IPS-NIHi7 (cell line): ENCODE data around the gene DGKD.
"Not testable (repeated sequence)": the region's sequence is repeated elsewhere in the genome, so short reads cannot be mapped to it uniquely, and the experiment has no call there.

Experiments used
- DNase-seq: peaks from one replicate; pipeline ENCODE4 v3.0.0; 2012; ENCODE audit warnings: mixed read lengths; ENCODE audit errors: extremely low spot score

Gene DGKD

GRCh38 chr2:233353769-233354499 lies at the start of gene DGKD:
Gene DGKD, plus strand, starts transcription at chr2:233354494. Its CDS starts 25 bp downstream, at chr2:233354519.
- peak; percentile 94 for DNase-seq

- no peak for DNase-seq
These were observed 46.7 kb upstream of the DGKD start, which contains the start of gene SAG for GRCh38 chr2:233307565-233307964. Gene SAG, plus strand, starts transcription at chr2:233307816. Its CDS starts 1,374 bp downstream, at chr2:233309190.

- DNase-seq: no peak
These were observed 42.9 kb upstream of the DGKD start for GRCh38 chr2:233311241-233311926.

GRCh38 chr2:233312874-233313273 lies 41.4 kb upstream of the DGKD start:
- DNase-seq: no peak

GRCh38 chr2:233314180-233314925 lies 39.9 kb upstream of the DGKD start:
- no peak for DNase-seq

- DNase-seq: no peak
These were observed 36.9 kb upstream of the DGKD start for GRCh38 chr2:233317196-233317943.

GRCh38 chr2:233319256-233319655 lies 35.0 kb upstream of the DGKD start:
- no peak for DNase-seq

GRCh38 chr2:233320470-233320869 lies 33.8 kb upstream of the DGKD start:
- no peak for DNase-seq

- no peak for DNase-seq
These were observed 33.1 kb upstream of the DGKD start for GRCh38 chr2:233321166-233321565.

GRCh38 chr2:233323851-233324250 lies 30.4 kb upstream of the DGKD start:
- DNase-seq: peak; percentile 30

GRCh38 chr2:233325256-233325655 lies 29.0 kb upstream of the DGKD start:
- DNase-seq: no peak

GRCh38 chr2:233325814-233326213 lies 28.5 kb upstream of the DGKD start:
- DNase-seq: no peak

- no peak for DNase-seq
These were observed 27.8 kb upstream of the DGKD start for GRCh38 chr2:233326500-233326899.

GRCh38 chr2:233328922-233329321 lies 25.4 kb upstream of the DGKD start:
- no peak for DNase-seq

GRCh38 chr2:233329489-233330135 lies 24.7 kb upstream of the DGKD start:
- peak; percentile 49 for DNase-seq

- DNase-seq: no peak
These were observed 22.8 kb upstream of the DGKD start for GRCh38 chr2:233331536-233331935.

GRCh38 chr2:233332125-233332524 lies 22.2 kb upstream of the DGKD start:
- DNase-seq: no peak

GRCh38 chr2:233334915-233335314 lies 19.4 kb upstream of the DGKD start:
- no peak for DNase-seq

GRCh38 chr2:233336091-233336490 lies 18.2 kb upstream of the DGKD start:
- DNase-seq: not testable (repeated sequence)

- DNase-seq: no peak
These were observed 17.8 kb upstream of the DGKD start for GRCh38 chr2:233336541-233336940.

GRCh38 chr2:233338046-233338445 lies 16.2 kb upstream of the DGKD start:
- DNase-seq: no peak
